G401 (cell line): ENCODE data around the gene MEF2C. TPM values are rescaled to one million over a fixed set of nuclear protein-coding genes. Genes with fewer than 3 reads are reported as not detected.
A peak's percentile ranks its signal among the peaks of the same experiment; 100 is the strongest.

ENCODE experiments used
- DNase-seq: peaks from one replicate; pipeline ENCODE4 v3.0.0-alpha.2; 2015; ENCODE audit warnings: low spot score
- in situ Hi-C: cut with HindIII; loops from 2 replicates; pipeline ENCODE4 v1.10.0; 2016; ENCODE audit warnings: low sequenced_read_pairs, mixed read lengths
- total RNA-seq: library from RNA; depleted of rRNA; stranded (reverse); fragments of >200 nt; shearing (Covaris generic); gene quantifications from 2 replicates; pipeline ENCODE4 v1.2.3, GENCODE V29; 2014

Gene MEF2C
- total RNA-seq, 1 experiment from 2014 or later: not detected

- peak; percentile 70 for DNase-seq
- in situ Hi-C loops: loop anchor here (25.0 kb wide), 1 partner anchor 538 kb away; no protein-coding TSS in a partner anchor
Measured at GRCh38 chr5:88675168-88675707, 207.7 kb downstream of the MEF2C start.

- in situ Hi-C loops: loop anchor here (25.0 kb wide), 1 partner anchor 537 kb away; no protein-coding TSS in a partner anchor
- DNase-seq: peak; percentile 89
Measured at GRCh38 chr5:88674356-88675167, 208.4 kb downstream of the MEF2C start.

- in situ Hi-C loops: no loop called here
- peak; percentile 81 for DNase-seq
Measured at GRCh38 chr5:88673253-88674105, 209.5 kb downstream of the MEF2C start.

GRCh38 chr5:88672644-88673252 is 210.2 kb downstream of the MEF2C start:
- peak; percentile 60 for DNase-seq
- in situ Hi-C loops: no loop called here

- peak; percentile 67 for DNase-seq
- in situ Hi-C loops: no loop called here
Measured at GRCh38 chr5:88671505-88672499, 211.2 kb downstream of the MEF2C start.

GRCh38 chr5:88671106-88671504 is 211.9 kb downstream of the MEF2C start:
- in situ Hi-C loops: no loop called here
- no peak for DNase-seq

- DNase-seq: no peak
- in situ Hi-C loops: no loop called here
Measured at GRCh38 chr5:88670461-88670860, 212.5 kb downstream of the MEF2C start.

GRCh38 chr5:88669371-88670050 is 213.5 kb downstream of the MEF2C start:
- in situ Hi-C loops: no loop called here
- DNase-seq: peak; percentile 78

GRCh38 chr5:88667496-88668201 is 215.3 kb downstream of the MEF2C start:
- in situ Hi-C loops: no loop called here
- peak; percentile 67 for DNase-seq
